Osteocyte (in vitro differentiated cells): ENCODE results near the gene RAD21L1. TPM values are rescaled to one million over a fixed set of nuclear protein-coding genes. Genes with fewer than 3 reads are reported as not detected.
A peak's percentile ranks its signal among the peaks of the same experiment; 100 is the strongest.
"Not testable (repeated sequence)": the region's sequence is repeated elsewhere in the genome, so short reads cannot be mapped to it uniquely, and the experiment has no call there.

Source experiments
- DNase-seq: peaks from one replicate; pipeline ENCODE4 v3.0.0; 2021; ENCODE audit warnings: mixed read lengths; ENCODE audit not compliant: unreplicated experiment; ENCODE audit errors: extremely low spot score
- H3K27ac Mint-ChIP-seq: one replicate; pipeline ENCODE4 v1.8.0; 2021; ENCODE audit warnings: mild to moderate bottlenecking, mixed read lengths; ENCODE audit not compliant: unreplicated experiment
- H3K27me3 Mint-ChIP-seq: one replicate; pipeline ENCODE4 v1.8.0; 2021; ENCODE audit warnings: mixed read lengths; ENCODE audit not compliant: unreplicated experiment
- H3K36me3 Mint-ChIP-seq: one replicate; pipeline ENCODE4 v1.8.0; 2021; ENCODE audit warnings: mixed read lengths; ENCODE audit not compliant: unreplicated experiment
- H3K4me1 Mint-ChIP-seq: one replicate; pipeline ENCODE4 v1.8.0; 2021; ENCODE audit warnings: mixed read lengths; ENCODE audit not compliant: unreplicated experiment
- H3K4me3 Mint-ChIP-seq: one replicate; pipeline ENCODE4 v1.8.0; 2021; ENCODE audit warnings: mild to moderate bottlenecking, moderate library complexity, mixed read lengths; ENCODE audit not compliant: unreplicated experiment
- H3K9me3 Mint-ChIP-seq: one replicate; pipeline ENCODE4 v1.8.0; 2021; ENCODE audit warnings: mixed read lengths; ENCODE audit not compliant: unreplicated experiment
- total RNA-seq: library from RNA; stranded (reverse); gene quantifications from 2 replicates; pipeline ENCODE4 v1.2.1, GENCODE V29; 2021
- TF ChIP-seq, protein P1 (sequence below): fragments of 200-600 bp; sonication (generic); IDR thresholded peaks from 2 replicates; pipeline ENCODE4 v1.5.0; 2021; ENCODE audit warnings: antibody characterized with exemption, mild to moderate bottlenecking, moderate library complexity

Gene RAD21L1
- total RNA-seq, 1 donor from 2014 or later, result not detected

- TF ChIP-seq, protein P1, sequence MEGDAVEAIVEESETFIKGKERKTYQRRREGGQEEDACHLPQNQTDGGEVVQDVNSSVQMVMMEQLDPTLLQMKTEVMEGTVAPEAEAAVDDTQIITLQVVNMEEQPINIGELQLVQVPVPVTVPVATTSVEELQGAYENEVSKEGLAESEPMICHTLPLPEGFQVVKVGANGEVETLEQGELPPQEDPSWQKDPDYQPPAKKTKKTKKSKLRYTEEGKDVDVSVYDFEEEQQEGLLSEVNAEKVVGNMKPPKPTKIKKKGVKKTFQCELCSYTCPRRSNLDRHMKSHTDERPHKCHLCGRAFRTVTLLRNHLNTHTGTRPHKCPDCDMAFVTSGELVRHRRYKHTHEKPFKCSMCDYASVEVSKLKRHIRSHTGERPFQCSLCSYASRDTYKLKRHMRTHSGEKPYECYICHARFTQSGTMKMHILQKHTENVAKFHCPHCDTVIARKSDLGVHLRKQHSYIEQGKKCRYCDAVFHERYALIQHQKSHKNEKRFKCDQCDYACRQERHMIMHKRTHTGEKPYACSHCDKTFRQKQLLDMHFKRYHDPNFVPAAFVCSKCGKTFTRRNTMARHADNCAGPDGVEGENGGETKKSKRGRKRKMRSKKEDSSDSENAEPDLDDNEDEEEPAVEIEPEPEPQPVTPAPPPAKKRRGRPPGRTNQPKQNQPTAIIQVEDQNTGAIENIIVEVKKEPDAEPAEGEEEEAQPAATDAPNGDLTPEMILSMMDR, result no peak
- Mint-ChIP-seq H3K4me1 (no peaks in the 10 kb centered on the region), H3K27ac (no peak overlapping the region), H3K27me3 (peaks cover 67% of the 10 kb centered on the region), H3K36me3 (no peaks in the 10 kb centered on the region), H3K4me3 (no peak overlapping the region), H3K9me3 (no peaks in the 10 kb centered on the region)
- DNase-seq, result no peak
Measured at GRCh38 chr20:1214838-1215261, 11.0 kb upstream of the RAD21L1 start.

DNA sequence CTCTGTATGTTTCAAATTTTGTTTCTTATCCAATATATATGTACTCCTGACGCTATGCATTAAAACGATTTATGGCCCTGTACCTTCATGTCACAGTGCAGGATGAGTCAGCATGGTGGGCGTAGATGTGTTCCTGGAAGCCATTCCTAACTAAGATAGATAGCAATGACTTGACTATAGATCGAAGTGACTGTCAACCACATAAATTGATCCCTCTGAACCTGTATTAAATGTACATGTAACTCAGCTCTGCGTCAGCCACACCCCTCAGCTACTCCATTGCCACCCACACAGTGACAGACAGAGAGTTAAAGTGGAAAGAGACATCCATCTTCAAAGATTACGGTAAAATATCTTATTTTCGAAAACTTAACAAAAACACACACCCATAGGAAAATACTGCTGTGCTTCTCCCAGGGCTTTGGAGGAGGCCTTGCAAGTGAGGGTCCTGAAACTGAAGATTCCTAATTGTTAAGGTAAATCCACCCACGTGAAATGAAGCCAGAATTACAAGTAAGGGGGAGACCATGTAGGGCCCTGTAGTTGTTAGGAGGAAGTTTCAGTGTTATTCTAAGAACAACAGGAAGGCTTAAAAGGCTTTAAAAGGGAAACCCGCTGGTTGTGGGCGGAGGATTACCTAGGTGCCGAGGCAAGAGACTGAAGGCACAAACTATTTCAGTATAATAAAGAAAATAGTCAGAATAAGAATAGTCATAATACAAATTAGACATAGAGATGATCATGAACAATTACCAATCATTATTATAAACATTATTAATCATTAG lies 10.3 kb upstream of the RAD21L1 start:
- H3K9me3 Mint-ChIP-seq, result no peaks in the 10 kb centered on the region
- no peak for DNase-seq
- no peak overlapping the region for H3K4me3 Mint-ChIP-seq
- H3K4me1 Mint-ChIP-seq, result no peaks in the 10 kb centered on the region
- no peak overlapping the region for H3K27ac Mint-ChIP-seq
- no peaks in the 10 kb centered on the region for H3K36me3 Mint-ChIP-seq
- peaks cover 70% of the 10 kb centered on the region for H3K27me3 Mint-ChIP-seq
- TF ChIP-seq, protein P1, result no peak

GRCh38 chr20:1216527-1217427 lies 9.1 kb upstream of the RAD21L1 start:
- not testable (repeated sequence) for H3K36me3 Mint-ChIP-seq, H3K9me3 Mint-ChIP-seq, DNase-seq, H3K4me1 Mint-ChIP-seq, H3K4me3 Mint-ChIP-seq, H3K27ac Mint-ChIP-seq
- peaks cover 71% of the 10 kb centered on the region for H3K27me3 Mint-ChIP-seq

GRCh38 chr20:1222750-1223149 lies 3.1 kb upstream of the RAD21L1 start:
- not testable (repeated sequence) for DNase-seq, H3K36me3 Mint-ChIP-seq, H3K9me3 Mint-ChIP-seq, H3K4me3 Mint-ChIP-seq, H3K4me1 Mint-ChIP-seq, H3K27ac Mint-ChIP-seq
- H3K27me3 Mint-ChIP-seq, result peaks cover 51% of the 10 kb centered on the region

- Mint-ChIP-seq H3K27me3 (peaks cover 47% of the 10 kb centered on the region), H3K9me3 (no peaks in the 10 kb centered on the region), H3K4me3 (peak overlapping the region; percentile 36), H3K4me1 (peaks cover 5% of the 10 kb centered on the region), H3K36me3 (no peaks in the 10 kb centered on the region), H3K27ac (no peak overlapping the region)
- DNase-seq, result no peak
- TF ChIP-seq, protein P1, result no peak
Measured at GRCh38 chr20:1224205-1224890, 1.5 kb upstream of the RAD21L1 start.
